Fibroblast of skin of right quadriceps (primary cell): ENCODE data around the gene SLC25A36.

Experiments used
- DNase-seq: peaks from one replicate; pipeline ENCODE4 v3.0.0-alpha.2; 2013

Gene SLC25A36, protein sequence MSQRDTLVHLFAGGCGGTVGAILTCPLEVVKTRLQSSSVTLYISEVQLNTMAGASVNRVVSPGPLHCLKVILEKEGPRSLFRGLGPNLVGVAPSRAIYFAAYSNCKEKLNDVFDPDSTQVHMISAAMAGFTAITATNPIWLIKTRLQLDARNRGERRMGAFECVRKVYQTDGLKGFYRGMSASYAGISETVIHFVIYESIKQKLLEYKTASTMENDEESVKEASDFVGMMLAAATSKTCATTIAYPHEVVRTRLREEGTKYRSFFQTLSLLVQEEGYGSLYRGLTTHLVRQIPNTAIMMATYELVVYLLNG

DNA sequence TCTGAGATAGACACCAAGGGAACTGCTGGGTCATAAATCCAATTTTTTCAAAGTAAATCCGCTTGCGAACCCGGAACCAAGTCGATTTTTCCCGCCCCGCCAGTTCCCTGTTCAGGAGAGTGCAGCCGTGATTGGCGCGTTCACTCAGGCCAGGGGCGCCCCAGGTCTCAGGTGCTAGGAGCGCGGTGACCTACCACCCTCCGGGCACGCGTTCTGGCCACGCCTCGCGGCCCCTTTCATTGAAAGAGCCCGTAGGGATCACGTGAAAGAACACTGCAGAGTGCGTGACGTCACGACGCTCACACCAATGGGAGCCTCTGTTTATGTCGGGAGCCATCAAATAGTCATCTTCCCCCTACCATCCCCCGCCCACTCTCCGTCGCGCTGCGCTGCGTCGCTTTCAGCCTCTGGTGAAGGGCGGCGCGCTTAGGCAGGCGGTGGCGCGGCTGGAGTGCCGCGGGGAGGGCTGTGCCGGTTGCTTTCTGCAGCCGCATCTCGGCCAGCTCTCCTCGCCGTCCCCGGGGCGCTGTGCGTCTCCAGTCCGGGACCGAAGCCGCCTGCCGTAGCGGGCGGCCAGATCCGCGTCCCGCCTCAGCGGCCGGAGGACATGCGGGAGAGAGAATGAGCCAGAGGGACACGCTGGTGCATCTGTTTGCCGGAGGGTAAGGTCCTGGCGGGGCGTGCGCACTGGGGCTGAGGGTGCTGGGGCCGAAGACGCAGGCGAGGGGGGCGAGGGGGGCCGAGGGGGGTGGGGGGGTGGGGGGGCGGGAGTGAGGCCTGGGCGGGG, at the start of gene SLC25A36:
SLC25A36 (plus strand) TSS at position 403 of the 787 bp plus-strand sequence; CDS start at position 622, 219 bp downstream.
- DNase-seq: peak; percentile 97

DNA sequence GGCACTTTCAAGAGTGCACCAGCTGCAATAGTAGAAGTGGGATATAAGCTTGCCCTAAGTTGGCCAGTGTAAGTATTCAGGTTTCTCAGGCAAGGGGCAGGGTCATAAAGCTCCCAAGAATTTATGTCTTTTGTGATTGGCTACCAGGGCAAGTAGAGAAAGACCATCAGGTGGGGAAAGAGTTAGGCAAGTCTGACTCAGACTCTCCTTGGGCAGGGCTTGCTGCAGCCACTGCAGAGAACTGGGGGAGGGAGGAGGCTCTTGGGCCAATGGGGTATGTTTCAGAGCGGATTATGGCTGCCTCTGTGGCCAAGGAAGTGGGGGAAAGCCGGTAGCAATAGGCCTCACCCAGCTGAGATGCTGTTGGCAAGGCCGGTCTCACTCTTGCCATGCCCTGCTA, 44.6 kb upstream of the SLC25A36 start:
- DNase-seq: no peak

DNA sequence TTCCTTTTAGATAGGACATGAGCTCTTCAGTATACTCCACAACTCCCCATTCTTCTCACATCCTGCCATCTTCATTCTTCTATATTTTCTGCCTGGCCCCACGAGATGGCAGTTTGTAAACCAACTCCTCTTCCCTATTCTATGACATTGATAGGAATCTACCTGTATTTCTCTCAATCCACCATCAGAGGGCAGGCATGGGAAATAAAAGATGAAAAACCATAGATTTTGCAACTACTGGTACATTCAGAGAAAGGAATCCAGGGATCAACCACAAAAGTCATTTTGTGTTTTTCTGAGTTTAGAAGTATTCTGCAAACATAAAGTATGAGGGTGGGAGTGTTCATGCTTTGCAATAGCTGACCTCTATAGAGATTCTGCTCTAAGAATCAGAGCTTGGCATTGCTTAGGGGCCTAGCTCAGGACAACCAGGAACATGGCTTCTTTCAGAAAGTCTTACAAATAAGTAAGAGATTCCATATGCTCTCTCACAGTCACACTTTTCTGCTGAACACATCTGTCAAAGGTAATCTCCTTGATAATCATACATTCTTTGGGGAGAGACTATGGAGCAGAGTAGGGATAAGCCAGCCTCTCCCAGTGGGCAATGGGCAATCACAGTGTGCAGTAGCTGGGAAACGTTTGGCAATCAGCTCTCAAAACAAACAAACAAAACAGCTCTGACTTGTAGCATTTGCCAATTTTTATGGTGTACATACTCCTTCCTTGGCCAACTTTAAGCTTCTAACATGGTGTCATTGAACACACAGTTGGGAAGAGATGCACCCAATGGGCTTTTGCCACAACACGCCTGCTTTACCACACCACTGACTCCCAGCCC, 43.1 kb upstream of the SLC25A36 start:
- DNase-seq: peak; percentile 83

DNA sequence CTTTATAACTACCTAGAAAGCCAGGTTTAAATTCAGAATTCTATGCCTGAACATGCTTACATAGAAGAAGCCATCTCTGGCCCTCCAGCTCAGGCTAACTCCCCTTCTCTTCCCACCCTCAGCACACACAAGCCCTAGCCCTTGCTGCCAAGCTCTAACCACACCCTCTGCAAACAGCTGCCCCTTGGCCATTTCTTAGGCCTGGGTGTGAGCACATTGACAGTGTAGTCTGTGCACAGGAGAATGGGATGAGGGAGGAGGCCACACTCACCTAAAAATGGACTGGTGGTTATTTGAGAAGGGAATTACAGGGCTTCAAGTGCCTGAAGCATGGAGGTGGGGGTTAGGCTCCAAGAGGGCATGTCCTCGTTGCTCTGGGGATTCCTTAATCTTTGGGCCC, 42.3 kb upstream of the SLC25A36 start:
- no peak for DNase-seq

DNA sequence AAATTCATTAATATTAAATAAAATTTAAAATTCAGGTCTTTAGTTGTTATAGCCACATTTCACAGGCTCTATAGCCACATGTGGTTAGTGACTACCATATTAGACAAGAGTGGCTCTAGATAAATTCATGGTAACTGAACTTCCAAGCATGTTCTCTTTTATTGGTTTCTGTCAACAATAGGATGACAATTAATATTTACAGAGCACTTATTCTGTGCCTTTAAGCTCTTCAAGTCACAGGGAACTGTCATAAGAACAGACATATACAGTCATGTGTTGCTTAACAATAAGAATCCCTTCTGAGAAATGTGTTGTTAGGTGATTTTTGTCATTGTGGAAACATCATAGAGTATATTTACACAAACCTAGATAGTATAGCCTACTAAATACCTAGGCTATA, 38.8 kb upstream of the SLC25A36 start:
- DNase-seq: no peak

DNA sequence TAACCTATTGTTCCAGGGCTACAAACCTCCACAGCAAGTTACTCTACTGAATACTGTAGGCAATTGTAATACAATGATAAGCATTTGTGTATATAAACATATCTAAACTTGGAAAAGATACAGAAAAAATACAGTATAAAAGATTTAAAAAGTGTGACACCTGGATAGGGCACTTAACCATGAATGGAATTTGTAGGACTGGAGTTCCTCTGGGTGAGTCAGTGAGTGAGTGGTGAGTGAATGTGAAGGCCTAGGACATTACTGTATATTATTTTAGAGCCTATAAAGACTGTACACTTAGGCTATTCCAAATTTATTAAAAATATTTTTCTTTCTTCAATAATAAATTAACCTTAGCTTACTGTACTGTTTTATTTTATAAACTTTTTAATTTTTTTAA, 38.4 kb upstream of the SLC25A36 start:
- no peak for DNase-seq

DNA sequence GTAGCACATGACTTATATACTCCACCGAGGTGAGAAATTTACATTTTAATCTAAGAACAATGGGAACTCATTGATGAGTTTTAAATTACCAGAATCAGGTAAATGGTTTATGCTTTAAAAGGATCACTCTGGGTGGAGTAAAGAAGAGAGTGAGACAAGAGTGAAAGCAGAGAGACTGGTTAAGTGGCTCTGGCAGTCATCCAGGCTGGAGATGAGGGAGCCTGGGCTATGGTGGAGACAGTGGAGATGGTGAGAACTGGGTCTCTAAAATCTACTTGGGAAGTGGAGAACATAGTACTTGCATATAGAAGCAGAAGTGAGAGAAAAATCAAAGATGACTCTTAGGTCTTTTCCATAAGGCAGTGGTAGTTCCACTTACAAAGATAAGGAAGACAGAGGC, 37.1 kb upstream of the SLC25A36 start:
- DNase-seq: no peak

DNA sequence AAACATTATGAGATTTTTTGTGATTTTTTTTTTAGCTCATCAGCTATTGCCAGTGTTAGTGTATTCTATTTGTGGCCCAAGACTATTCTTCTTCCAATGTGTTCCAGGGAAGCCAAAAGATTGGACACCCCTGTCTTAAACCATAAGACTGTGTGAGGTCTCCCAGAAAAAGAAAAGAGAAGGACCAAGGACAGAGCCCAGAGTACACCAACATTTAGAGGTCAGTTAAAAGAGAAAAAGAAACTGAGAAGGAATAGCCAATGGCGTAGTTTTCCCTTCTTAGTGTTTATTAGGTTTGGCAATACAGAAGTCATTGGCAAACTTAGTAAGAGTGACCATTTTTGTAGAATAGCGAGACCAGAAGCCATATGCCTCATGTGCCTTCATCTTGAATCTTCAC, 36.1 kb upstream of the SLC25A36 start:
- DNase-seq: no peak

DNA sequence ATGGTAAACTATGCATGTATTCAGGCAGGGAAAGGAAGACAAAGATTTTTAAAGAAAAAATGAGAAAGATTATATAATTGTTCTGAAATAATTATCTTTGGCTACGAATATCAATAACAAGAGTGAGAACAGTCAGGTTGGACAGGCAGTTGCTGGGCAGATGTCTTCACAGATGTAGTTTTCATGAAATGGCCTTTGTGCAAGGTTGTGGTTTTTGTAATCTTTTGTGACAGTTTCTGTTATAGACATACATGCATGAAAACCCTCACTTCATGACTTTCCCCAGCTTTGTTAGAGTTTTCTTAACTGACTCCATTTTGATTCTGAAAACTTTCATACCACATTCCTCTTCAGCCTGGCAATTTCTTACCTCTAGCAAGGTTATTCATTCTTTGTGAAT, 34.9 kb upstream of the SLC25A36 start:
- DNase-seq: no peak

DNA sequence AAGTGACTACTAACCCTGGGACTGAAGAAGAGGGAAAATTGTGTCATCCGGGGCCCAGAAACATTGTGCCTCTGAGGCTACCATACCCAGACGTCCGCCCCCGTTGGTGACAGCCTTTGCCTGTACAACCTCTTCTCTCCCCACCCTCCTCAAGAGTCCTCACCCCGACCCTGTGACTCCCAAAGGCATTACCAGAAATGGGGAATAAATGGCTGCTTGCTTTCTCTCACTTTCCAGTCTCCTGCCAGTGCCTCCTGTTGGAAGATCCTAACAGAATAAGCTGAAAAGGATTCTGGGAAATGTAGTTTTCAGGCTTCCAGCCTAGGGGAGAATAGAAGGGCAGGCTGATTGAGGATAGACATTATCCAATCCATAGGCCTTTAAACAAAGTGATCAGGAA, 30.8 kb upstream of the SLC25A36 start:
- no peak for DNase-seq

DNA sequence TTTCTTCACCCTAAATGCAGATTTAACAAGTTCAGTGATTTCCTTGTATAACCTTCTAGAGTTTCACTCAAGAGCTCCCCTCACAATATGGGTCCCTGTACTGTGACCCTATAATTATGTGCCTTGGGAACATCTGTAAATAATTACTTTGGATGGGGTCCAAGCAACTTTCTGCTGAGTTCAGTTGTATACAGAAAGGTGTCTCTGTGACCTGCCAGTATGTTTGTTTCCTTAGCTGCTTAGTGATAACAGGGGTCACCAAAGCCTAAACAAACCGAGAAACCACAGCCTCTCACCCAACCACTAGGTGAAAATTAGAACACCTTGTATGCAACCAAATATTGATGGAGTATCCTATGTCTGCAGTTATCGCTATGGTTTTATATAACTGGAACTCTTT, 29.8 kb upstream of the SLC25A36 start:
- no peak for DNase-seq

DNA sequence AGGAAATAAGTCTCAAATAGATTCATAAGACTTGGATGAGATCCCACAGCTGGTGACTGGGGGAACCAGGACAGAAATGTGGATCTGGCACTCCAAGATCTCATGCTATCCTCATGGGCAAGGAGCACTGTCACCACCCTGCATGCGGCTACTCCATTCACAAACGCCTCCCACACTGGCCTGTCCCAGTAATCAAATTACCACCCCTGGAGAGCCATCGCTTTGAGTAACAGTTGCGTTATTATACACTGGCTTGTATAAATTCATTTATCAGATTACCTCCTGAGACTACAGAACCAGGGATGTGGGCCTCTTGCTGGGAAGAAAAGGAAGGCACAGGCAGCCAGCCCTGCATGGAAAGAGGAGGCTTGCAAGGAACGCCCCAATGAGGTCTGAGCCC, 27.9 kb upstream of the SLC25A36 start:
- no peak for DNase-seq

DNA sequence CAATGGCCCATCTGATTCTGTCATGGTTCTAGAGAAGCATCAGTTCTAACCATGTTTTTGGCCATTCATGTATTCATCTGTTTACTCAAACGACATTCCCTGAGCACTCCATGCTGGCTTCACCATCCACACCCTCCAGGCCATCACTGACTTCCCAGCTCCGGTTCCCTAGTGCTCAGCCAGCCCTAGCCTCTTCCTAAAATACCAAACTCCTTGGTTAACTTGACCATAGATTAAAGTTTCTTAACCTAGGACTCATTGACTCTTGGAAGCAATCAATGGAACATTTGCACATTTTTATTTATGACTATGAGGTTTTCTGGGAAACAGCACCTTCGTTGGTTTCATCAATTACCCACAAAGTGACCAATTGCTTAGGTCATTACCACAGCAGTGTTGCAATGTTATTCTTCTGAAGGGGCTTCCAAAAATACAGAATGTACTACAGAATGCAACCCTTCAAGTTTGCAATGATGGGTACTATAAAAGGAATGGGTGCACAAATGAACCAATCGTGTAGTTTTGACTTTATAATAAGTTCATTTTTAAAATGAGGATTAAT, 27.2 kb upstream of the SLC25A36 start:
- DNase-seq: no peak

DNA sequence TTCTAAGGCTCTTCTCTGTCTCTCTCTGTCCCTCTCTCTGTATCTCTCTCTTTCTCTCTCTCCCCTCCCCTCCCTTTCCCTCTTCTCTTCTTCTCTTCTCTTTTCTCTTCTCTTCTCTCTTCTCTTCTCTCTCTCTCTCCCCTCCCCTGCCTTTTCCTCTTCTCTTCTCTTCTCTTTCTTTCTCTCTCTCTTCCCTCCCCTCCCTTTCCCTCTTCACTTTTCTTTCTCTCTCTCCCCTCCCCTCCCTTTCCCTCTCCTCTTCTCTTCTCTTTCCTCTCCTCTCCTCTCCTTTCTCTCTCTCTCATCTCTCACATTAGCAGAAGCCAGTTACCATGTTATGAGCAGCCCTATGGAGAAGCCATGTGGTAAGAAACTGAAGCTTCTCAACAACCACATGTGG, 25.0 kb upstream of the SLC25A36 start:
- DNase-seq: no peak

DNA sequence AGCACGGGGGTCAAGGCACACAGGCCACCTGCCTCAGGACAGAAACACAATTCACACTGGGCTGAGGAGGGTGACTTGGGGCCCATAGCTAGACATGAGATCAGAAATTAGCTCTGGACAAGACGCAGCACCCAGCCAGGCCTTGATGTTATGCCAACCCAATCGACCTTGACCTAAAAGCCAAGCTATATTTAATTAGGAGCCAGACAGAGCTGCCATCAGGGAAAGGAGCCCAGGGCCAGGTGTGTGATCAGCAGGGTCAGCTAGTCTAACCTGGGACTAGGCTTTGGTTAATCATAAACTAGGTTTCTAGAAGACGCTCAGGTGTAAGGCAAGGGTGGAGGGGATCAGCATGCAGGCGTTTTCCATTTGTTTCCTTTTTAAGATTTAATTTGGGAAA, 23.9 kb upstream of the SLC25A36 start:
- no peak for DNase-seq

DNA sequence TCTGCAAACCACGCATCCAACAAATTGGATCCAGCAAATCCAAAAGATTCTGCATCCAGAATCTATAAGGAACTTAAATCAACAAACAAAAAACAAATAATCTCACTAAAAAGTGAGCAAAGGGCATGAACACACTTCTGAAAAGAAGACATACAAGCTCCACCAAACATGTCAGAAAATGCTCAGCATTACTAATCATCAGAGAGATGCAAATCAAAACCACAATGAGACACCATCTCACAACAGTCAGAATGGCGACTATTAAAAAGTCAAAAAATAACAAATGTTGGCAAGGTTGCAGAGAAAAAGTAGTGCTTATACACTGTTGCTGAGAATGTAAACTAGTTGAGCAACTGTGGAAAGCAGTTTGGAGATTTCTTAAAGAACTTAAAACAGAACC, 21.6 kb upstream of the SLC25A36 start:
- DNase-seq: no peak

DNA sequence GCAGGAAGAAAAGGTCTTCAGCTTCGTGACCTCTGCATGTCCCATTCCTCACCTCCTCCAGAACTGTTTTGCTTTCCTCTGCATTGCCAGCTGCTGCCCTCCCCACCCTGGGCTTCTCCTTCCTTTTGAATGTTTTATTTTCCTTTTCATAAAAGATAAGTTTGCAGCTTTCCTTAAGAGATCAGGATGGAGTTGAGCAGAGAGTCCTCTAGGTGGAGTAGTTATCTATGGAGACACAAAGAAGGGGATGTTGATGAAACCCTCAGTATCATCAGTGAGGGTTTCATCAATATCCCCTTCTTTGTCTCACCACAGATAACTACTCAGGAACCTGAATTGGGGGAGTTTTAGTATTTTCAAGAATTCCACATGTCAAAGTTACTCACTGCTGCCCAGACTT, 19.0 kb upstream of the SLC25A36 start:
- peak; percentile 14 for DNase-seq

DNA sequence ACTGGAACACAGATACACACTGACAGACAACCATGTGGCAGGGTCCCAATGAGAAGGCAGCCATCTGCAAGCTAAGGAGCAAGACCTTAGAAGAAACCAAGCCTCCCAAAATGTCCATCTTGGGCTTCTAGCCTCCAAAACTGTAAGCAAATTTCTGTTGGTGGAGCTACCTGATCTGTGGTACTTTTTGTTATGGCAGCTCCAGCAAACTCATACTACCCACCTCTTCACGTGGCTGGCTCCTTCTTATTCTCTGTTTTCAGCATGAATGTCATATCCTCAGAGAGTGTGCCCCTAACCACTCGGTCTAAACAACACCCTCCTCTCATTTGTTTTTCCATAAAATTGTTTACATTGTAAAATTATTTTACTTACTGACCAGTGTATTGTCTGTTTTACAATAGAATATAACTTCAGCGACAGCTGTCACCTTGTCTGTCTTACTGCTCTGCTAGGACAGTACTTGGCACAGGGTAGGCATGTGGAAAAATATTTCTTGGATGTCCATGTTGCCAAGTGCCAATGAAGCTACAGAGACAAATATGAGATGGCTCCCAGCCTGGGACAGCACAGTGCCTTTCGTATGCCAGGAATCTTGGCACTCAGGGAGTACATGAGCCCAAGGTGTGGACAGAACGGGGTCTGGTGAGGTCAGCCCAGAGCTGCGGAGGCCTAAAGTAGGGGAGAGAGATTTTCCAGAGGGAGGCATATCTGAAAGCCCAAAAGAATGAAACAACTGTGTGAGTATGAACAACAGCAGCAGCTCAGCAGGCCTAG, 17.4 kb upstream of the SLC25A36 start:
- DNase-seq: no peak

DNA sequence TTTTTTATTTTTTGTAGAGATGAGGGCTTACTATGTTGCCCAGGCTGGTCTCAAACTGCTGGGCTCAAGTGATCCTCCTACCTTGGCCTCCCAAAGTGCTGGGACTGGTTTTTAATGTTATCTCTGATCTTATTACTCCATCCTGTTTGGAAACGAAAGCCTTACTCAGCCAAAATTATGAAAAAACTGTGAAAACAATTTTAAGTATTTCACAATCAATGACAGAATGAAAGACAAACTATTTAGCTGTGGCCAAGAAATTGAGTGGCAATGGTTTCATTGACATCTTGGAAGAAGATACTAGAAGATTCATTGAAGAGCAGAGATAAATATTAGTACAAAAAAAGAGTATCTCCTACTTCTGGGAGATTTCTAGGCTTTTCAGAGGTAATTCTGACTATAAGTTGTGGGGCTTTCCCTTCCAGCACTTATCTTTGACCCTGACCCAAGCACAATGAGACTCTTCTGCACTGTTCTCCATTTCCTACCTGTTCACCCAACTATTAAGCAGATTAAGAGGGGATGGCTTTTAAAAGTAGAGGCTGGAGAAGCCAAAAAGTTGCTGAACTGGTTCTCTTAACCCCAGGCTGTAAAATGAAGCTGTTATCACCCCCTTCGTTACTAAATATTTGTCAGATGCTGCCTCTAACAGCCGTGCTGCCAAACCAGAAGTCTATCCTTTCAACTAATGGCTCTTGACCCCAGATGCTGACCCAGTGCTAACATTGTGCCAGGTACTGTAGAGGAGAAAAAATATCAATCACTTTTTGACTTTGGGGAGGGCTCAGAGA, 14.2 kb upstream of the SLC25A36 start:
- DNase-seq: no peak

DNA sequence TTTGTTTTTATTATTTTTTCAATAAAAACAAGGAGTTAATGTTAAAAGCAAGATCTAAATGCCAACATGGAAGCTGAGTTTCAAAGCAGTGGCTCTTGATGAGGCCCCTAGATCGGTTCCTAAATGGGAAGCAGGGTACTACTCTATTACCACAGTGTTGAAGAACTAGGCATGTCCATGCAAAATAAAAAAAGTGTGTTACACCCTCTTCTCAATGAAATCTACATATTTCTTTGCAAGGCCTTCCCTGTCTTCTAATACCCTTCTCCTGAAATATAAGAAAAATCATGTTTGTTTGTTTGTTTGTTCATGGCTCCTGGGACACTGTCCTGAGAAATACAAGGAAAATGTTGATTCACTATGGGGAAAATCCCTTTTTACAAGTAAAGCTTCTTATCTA, 12.2 kb upstream of the SLC25A36 start:
- no peak for DNase-seq

DNA sequence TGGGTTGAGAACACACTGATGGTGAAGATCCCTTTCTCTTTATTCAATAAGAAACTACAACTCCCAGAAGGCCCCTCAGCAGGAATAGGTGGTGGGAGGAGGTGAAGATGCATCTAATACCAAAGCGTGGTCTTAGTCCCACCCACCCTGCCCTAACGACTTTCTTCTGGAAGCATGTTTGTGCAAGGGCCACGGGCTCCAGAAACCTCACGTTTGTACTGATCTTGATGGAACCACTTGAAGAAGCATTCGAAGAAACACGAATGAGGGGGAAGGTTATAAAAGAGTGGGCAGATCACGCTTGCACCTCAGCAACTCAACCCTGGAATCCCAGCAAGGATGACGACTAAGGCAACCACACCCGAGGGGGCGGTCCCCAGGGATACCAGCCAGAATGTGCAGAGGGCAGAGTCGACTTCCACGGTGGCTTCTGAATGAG, 10.6 kb upstream of the SLC25A36 start:
- DNase-seq: no peak

DNA sequence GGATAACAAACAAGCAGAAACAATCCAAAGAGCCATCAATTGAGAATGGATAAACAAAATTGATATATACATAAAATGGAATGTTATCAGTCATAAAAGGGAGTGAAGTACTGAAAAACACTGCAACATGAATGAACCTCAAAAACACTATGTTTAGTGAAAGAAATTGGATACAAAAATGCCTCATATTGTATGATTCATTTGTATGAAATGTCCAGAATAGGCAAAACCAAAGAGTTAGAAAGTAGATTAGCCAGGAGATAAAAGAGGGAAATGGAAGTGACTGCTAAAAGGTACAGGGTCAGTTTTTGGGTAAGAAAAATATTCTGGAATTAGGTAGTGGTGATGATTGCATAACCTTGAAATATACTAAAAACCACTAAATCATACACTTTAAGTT, 9.8 kb upstream of the SLC25A36 start:
- DNase-seq: peak; percentile 8
